SK-N-SH (cell line): ENCODE data around the gene GPX2.

Experiments used
- CHD2 ChIP-seq: fragments of 150-350 bp; IDR thresholded peaks from 2 replicates; pipeline ENCODE4 v1.6.1; 2018; ENCODE audit warnings: low read length; ENCODE audit not compliant: partially characterized antibody
- TEAD4 ChIP-seq: IDR thresholded peaks from 2 replicates; pipeline ENCODE4 v1.4.0; 2012; ENCODE audit warnings: mild to moderate bottlenecking, borderline replicate concordance; ENCODE audit not compliant: insufficient read depth

DNA sequence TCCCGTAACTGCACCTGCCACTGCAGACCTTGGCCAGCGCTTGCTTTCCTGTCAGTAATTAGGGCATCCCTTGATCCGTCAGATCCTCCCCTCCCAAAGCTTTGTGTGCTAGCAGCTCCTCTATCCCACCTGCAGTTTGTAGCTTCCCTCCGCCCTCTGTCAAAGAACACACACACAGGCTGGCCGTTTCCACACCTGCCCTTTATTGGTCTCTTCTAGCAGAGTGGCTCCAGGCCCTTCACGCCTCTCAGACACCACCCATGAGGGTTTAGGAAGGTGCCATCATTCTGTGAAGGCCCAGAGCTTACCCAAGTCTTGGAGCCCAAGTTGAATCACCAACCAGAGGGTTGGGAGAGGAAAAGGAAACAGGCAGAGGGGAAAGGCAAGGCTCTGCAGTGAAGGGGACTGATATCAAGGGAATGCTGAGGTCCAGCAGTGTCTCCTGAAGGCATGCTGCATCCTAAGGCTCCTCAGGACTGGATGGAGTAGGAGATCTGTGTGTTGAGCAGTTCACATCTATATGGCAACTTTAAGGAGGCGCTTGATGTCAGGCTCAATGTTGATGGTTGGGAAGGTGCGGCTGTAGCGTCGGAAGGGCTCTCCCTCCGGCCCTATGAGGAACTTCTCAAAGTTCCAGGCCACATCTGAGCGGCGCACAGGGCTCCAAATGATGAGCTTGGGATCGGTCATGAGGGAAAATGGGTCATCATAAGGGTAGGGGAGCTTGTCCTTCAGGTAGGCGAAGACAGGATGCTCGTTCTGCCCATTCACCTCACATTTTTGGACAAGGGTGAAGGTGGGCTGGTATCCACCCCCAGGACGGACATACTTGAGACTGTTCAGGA is 3.4 kb downstream of the GPX2 start:
- TF ChIP-seq TEAD4 (no peak), CHD2 (no peak)
